ENCODE measurements around the gene ANXA2. TPM values are rescaled to one million over a fixed set of nuclear protein-coding genes. Genes with fewer than 3 reads are reported as not detected.

Gene ANXA2
- total RNA-seq, 2 experiments from 2014 or later, result 26.5 to 43.4 TPM

- no peaks in the 10 kb centered on the region for H4K20me1 ChIP-seq (ENCODE audit: insufficient read depth, low read length)
- intact Hi-C loops (cut with micrococcal nuclease; ENCODE audit: unreplicated experiment), result no loop called here
- no peaks in the 10 kb centered on the region for H3K9me2 ChIP-seq (ENCODE audit: insufficient read depth, low read length)
- no peak for DNase-seq (ENCODE audit: low spot score)
- no peaks in the 10 kb centered on the region for H3K79me2 ChIP-seq (ENCODE audit: insufficient read depth, low read depth, low read length)
- ChIA-PET CTCF (ENCODE audit: unreplicated experiment) (no interaction called here), POLR2A (interaction anchor here (1.0 kb wide), 1 partner anchor 98 kb away, joined by 3 read pairs; no protein-coding TSS in a partner anchor)
- no TSS peak for BruUV-seq (replicated peaks)
- H3K27ac ChIP-seq (ENCODE audit: low read depth, low read length, poor library complexity, severe bottlenecking), result no peak overlapping the region
- TF ChIP-seq EZH2phosphoT487 (IDR thresholded peaks at IDR 0.05; ENCODE audit: borderline replicate concordance, low read depth, low read length), result no peak
- no peak for TF ChIP-seq CTCF (conservative IDR thresholded peaks at IDR 0.05; ENCODE audit: low read length)
- H3K4me3 ChIP-seq (ENCODE audit: low read depth, low read length, poor library complexity, severe bottlenecking), result no peak overlapping the region
- H3K36me3 ChIP-seq (ENCODE audit: insufficient read depth, low read length), result no peaks in the 10 kb centered on the region
- H3K4me2 ChIP-seq (ENCODE audit: low read length), result no peak overlapping the region
- H2AFZ ChIP-seq (ENCODE audit: low read length), result no peak overlapping the region
- H3K4me1 ChIP-seq (ENCODE audit: insufficient read depth, low read length, poor library complexity, severe bottlenecking), result no peaks in the 10 kb centered on the region
- no peaks in the 10 kb centered on the region for H3K9me3 ChIP-seq (ENCODE audit: low read length)
Measured at GRCh38 chr15:60374209-60374608, 23.6 kb downstream of the ANXA2 start.

GRCh38 chr15:60373745-60374144 lies 24.0 kb downstream of the ANXA2 start:
- Histone ChIP-seq H3K9me2 (ENCODE audit: insufficient read depth, low read length) (no peaks in the 10 kb centered on the region), H4K20me1 (ENCODE audit: insufficient read depth, low read length) (no peaks in the 10 kb centered on the region), H3K36me3 (ENCODE audit: insufficient read depth, low read length) (no peaks in the 10 kb centered on the region), H2AFZ (ENCODE audit: low read length) (no peak overlapping the region), H3K27ac (ENCODE audit: low read depth, low read length, poor library complexity, severe bottlenecking) (no peak overlapping the region), H3K4me3 (ENCODE audit: low read depth, low read length, poor library complexity, severe bottlenecking) (no peak overlapping the region), H3K79me2 (ENCODE audit: insufficient read depth, low read depth, low read length) (no peaks in the 10 kb centered on the region), H3K9me3 (ENCODE audit: low read length) (no peaks in the 10 kb centered on the region), H3K4me2 (ENCODE audit: low read length) (no peak overlapping the region), H3K4me1 (ENCODE audit: insufficient read depth, low read length, poor library complexity, severe bottlenecking) (no peaks in the 10 kb centered on the region)
- ChIA-PET POLR2A (interaction anchor here (1.0 kb wide), 1 partner anchor 98 kb away, joined by 3 read pairs; no protein-coding TSS in a partner anchor), CTCF (ENCODE audit: unreplicated experiment) (no interaction called here)
- TF ChIP-seq EZH2phosphoT487 (IDR thresholded peaks at IDR 0.05; ENCODE audit: borderline replicate concordance, low read depth, low read length), result no peak
- TF ChIP-seq CTCF (conservative IDR thresholded peaks at IDR 0.05; ENCODE audit: low read length), result no peak
- intact Hi-C loops (cut with micrococcal nuclease; ENCODE audit: unreplicated experiment), result no loop called here
- no TSS peak for BruUV-seq (replicated peaks)
- DNase-seq (ENCODE audit: low spot score), result no peak

- intact Hi-C loops (cut with micrococcal nuclease; ENCODE audit: unreplicated experiment), result no loop called here
- no peaks in the 10 kb centered on the region for H3K9me3 ChIP-seq (ENCODE audit: low read length)
- no TSS peak for BruUV-seq (replicated peaks)
- H2AFZ ChIP-seq (ENCODE audit: low read length), result no peak overlapping the region
- H3K4me3 ChIP-seq (ENCODE audit: low read depth, low read length, poor library complexity, severe bottlenecking), result no peak overlapping the region
- no peaks in the 10 kb centered on the region for H3K36me3 ChIP-seq (ENCODE audit: insufficient read depth, low read length)
- POLR2A ChIA-PET, result interaction anchor here (0.5 kb wide), 1 partner anchor 1191 kb away, joined by 3 read pairs; no protein-coding TSS in a partner anchor
- H3K9me2 ChIP-seq (ENCODE audit: insufficient read depth, low read length), result no peaks in the 10 kb centered on the region
- no peak overlapping the region for H3K27ac ChIP-seq (ENCODE audit: low read depth, low read length, poor library complexity, severe bottlenecking)
- CTCF ChIA-PET (ENCODE audit: unreplicated experiment), result no interaction called here
- DNase-seq (ENCODE audit: low spot score), result no peak
- no peaks in the 10 kb centered on the region for H4K20me1 ChIP-seq (ENCODE audit: insufficient read depth, low read length)
- H3K4me1 ChIP-seq (ENCODE audit: insufficient read depth, low read length, poor library complexity, severe bottlenecking), result no peaks in the 10 kb centered on the region
- no peaks in the 10 kb centered on the region for H3K79me2 ChIP-seq (ENCODE audit: insufficient read depth, low read depth, low read length)
- no peak for TF ChIP-seq EZH2phosphoT487 (IDR thresholded peaks at IDR 0.05; ENCODE audit: borderline replicate concordance, low read depth, low read length)
- TF ChIP-seq CTCF (conservative IDR thresholded peaks at IDR 0.05; ENCODE audit: low read length), result no peak
- H3K4me2 ChIP-seq (ENCODE audit: low read length), result no peak overlapping the region
Measured at GRCh38 chr15:60373327-60373726, 24.5 kb downstream of the ANXA2 start.
